NCI-H2227 (cell line): ENCODE results near the gene ST6GAL1.
"Not testable (repeated sequence)": the region's sequence is repeated elsewhere in the genome, so short reads cannot be mapped to it uniquely, and the experiment has no call there.

Source experiments
- DNase-seq: peaks from one replicate; lab custom pipeline; 2025; ENCODE audit not compliant: unreplicated experiment; lab: John Stamatoyannopoulos, UW

Gene ST6GAL1

DNA sequence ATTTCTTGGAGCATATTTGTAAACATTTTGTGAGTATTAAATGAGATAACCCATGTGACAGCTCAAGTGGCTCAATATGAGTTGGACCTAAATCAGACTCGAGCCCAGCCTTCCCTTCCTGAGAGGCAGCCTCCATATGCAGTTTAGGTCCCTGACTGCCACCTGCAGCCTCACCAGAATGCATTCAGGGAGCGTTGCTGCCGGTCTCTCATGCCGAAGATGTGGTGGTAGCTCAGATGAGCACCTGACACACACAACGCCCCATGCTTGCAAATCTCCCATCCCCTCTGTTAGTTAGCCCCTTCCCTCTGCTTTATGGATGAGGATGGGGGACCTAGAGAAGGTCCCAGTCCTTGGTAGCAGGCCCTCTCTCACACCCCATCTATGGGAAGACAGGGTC, 9.2 kb downstream of the ST6GAL1 start:
- DNase-seq: no peak

DNA sequence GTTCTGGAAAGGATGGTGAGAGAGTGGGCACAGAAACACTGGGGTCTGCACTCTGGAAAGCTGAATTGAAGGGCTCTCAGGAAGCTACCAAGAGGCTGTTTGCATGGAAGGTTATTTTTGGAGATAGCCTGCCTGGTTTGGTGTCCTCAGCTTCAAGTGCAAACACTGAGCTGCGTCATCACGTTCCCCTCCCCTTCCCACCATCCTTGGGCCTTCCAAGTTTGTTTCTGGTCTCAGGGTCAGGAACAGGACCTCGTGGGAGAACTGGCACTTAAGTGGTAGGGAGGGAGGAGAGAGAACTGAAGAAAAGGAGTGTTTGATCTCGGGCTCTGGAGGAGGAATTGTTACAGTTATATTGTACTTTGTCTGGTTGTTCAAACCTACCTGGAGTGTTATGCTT, 10.6 kb downstream of the ST6GAL1 start:
- no peak for DNase-seq

DNA sequence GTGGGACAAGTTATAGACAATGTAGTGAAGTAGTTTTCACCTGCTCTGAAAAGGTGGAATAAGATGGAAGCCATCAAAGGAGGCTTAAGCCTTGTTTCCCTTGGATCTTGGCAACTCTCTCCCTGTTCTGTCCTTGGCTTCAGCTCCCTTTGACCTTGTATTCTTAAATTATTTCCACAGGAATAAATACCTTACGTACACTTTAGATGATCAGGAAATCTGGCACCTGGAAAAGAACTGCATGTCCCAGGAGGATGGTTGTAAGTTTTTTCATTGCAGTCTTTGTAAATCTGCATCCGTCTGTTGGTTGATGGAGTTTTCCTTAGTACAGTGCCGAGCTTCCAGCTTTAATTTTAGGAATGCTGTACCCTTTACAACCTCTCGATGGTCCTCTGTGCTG, 11.8 kb downstream of the ST6GAL1 start:
- no peak for DNase-seq

DNA sequence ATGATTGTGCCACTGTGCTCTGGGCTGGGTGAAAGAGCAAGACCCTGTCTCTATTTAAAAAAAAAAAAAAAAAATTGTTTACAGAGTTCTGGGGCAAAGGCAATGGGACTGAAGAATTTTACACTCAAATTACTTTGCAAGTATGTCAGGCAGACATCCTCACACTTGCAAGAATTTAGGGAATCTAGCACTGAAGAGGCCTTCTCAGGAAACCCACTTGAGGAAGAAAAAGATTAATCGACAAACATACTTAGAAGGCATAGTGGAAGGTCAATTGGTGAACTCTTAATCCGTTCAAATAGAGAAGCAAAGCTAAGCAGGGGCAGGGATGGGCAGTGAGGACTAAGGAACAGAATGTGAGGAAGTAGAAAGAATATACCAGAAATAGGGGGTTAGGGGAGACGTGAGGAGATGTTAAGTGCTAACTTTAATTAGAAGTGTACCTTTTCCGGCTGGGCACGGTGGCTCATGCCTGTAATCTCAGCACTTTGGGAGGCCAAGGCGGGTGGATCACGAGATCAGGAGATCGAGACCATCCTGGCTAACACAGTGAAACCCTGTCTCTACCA, 15.0 kb downstream of the ST6GAL1 start:
- DNase-seq: no peak

DNA sequence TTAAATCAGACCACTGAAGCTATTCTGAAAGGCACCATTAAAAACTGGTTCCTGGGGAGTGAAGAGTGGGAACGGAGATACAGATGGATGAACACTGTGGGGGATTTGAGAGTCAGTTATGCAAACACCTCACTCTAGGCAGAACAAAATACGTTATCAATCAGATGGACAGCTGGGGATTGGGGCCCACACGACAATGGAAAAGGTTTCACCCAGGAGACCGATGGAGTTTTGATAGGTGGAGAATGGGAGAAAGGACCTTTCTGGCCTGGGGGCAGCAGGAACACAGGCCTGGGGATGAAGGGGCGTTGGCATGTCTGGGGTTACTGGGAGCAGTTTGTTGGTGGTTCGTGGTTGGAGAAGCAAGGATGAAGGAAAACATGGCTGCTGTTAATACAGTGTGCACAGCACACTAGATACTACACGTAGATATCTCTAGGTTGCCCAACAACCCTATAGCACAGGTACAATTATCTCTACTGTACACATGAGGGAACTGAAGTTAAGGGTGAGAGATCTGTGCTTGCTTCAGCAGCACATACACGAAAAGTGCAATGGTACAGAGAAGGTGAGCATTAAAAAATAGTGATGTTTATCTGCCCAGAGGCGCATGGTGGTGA, 16.5 kb downstream of the ST6GAL1 start:
- DNase-seq: no peak

DNA sequence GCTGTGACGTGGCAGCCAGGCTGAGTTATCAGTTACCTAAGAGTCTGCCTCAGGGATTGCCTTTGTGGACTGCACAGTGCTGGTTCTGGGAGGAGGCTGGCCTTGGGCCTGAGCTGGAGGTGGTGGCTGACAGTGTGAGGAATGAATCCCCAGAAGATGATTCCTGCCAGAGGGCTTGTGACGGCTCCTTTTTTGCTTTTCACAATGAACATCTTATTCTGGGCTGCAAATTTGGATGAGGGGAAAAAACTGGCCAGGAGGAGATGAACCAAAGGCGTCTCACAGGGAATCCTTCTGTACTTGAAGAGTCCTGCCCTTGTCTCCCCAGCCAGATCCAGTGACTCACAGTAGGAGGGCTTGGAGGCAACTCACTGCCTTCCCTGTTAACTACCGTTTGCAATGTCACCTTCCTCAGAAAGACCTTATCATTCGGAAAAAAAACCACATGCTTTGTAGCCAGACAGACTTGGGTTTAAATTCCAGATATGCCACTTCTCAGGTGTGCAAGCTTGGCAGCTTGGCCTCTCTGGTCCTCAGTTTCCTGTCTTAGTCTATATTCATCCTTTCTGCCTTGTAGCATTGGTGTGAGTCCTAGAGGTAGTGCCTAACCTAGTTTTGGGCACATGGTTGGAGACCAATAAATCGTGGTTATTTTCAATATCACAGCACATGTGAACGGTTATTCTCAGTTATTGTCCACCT, 19.1 kb downstream of the ST6GAL1 start:
- no peak for DNase-seq

DNA sequence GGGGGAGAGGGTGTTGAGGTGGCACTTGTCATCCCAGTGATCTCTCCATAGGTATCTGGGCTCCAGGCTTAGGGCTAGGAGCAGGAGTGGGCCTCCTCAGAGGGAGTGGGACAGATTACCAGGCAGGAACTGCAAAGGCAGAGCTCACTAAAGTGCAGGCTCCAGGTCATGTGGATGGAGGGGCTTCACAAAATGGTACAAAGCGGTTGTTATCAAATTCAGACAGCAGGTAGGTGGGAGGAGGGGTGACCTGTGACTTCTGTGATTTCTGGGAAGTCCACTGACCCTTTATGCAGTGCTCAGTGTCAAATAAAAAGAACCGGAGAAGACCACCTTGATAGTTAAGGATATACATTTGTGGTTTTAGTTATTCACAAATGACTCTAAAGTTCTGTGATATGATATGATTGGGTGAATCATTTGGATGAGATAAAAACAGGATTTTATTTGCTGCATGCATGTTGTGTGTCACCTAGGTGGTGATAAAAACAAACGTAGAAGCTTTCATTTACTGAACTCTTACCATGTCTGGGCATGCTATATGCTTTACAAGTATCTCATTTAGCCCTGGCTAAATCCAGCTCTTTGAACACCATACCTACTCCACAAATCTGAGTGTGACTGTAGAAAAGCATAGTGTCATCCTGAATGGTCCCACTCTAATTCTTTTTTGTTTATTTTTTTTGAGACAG, 20.2 kb downstream of the ST6GAL1 start:
- DNase-seq: no peak

DNA sequence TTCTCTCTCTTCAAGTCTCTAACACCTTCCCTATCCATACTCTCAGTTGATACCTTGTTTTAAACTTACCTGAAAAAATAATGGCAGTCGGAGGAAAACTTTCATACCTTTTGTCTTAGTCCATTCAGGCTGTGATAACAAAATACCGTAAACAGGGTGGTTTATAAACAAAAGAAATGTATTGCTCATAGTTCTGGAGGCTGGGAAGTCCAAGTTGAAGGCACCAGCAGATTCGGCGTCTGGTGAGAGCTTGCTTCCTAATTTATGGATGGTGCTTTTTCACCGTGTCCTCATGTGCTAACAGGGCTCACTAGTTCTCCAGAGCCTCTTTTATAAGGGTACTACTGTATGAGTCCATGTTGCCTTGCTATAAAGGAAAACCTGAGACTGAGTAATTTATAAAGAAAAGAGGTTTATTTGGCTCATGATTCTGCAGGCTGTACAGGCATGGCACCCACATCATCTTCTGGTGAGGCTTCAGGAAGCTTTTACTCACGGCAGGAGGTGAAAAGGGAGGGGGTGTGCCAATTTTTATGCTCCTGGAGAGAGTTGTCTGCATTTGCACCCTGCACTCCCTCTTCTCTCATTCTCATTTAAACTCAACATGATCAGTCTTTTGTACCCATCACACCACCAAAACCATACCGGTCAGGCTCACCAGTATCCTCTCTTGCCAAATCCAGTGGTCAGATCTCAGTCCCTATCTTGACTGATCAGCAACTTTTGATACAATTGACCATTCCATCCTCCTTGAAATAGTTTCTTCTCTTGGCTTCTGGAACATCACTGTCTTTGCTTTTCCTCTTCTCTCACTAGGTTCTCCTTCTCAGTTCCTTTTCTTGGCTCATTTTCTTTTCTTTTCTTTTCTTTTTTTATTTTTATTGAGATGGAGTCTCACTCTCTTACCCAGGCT, 21.6 kb downstream of the ST6GAL1 start:
- no peak for DNase-seq

DNA sequence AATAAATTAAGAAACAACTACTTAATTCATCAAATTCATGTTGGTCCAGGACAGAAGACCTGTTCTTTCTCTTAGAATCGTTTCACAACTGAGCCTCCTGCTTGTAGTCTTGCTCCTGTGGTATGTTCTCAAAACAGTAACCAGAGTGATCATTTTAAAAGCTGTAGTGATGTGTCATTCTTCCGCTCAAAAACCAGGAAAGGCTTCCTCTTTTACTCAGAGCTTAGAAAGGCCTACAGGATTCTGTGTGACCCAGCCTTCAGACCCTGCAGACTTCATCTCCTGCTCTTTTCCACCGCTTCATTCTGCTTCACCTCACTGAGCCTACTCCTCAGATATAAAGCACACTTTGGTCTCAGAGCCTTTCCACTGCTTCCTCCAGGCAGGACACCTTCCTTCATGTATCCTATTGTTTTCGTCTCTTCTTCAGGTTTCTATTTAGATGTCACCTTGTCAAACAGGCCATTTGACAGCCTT, 22.7 kb downstream of the ST6GAL1 start:
- DNase-seq: no peak

DNA sequence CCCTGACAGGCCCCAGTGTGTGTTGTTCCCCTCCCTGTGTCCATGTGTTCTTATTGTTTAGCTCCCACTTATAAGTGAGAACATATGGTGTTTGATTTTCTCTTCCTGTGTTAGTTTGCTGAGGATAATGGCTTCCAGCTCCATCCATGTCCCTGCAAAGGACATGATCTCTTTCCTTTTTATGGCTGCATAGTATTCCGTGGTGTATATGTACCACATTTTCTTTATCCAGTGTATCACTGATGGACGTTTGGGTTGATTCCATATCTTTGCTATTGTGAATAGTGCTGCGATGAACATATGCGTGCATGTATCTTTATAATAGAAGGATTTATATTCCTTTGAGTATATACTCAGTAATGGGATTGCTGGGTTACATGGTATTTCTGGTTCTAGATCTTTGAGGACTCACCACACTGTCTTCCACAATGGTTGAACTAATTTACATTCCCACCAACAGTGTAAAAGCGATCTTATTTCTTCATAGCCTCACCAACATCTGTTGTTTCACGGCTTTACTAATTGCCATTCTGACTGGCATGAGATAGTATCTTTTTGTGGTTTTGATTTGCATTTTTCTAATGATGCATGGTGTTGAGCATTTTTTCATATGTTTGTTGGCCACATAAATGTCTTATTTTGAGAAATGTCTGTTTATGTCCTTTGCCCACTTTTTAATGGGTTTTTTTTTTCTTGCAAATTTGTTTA, 23.8 kb downstream of the ST6GAL1 start:
- not testable (repeated sequence) for DNase-seq

DNA sequence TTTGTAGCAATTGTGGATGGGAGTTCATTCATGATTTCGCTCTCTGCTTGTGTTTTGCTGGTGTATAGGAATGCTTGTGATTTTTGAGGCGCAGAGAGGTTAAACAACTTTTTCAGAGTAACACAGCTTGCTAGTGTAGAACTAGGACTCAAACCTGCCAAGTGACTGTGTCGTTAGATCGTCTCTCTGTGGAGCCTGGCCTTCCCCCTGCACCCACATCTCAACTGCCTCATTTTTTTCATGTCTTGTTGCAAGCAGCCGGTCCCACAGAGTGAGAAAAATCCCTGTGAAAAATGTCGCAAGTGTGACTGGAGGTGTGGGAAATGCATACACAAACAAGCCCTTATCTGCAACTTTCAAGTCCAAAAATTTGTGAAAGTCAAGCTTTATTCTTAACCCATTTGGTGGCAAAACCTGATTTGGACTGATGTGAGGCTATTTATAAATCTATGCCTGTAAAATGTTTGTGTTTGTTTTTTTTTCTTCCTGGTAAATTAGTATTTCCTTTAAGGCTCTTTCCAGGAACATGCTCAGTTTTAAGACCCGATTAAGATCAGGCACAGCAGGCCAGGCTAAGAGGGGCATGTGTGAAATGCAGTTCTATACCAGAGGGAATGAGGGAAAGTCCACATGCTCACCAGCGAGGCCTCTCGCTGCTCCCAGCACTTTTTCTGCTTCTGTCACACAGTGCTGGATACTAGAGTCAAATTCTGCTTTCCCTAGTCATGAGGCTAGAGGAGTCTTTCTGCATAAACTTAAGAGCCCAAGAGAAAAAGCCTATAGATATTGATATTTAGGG, 25.8 kb downstream of the ST6GAL1 start:
- no peak for DNase-seq

DNA sequence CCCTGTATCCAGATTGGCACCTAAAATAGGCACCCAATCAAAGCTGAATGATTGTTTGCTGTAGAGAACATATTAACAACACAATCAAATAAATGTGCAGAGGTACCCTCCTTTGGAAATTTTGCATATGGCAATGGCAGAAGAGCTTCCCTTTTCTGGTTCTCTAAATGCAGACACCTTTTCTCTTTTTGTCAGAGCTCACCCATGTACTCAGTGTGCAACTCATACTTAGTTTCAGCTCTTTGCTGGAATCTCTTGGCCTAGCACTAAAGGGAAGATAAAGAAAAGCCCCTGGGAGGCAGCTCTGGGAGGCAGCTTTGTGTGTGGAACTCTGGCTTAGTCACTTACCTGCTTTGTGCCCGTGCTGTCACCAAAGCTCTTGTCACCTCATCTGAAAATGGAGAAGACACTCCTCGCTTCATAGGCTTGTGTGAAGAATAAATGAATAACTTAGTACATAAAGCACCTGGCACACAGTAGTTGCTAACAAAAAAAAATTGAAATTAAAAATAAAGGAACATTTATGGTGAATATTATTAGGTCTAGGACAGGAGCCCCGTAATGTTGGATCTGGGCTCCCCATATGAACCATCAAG, 28.8 kb downstream of the ST6GAL1 start:
- no peak for DNase-seq

DNA sequence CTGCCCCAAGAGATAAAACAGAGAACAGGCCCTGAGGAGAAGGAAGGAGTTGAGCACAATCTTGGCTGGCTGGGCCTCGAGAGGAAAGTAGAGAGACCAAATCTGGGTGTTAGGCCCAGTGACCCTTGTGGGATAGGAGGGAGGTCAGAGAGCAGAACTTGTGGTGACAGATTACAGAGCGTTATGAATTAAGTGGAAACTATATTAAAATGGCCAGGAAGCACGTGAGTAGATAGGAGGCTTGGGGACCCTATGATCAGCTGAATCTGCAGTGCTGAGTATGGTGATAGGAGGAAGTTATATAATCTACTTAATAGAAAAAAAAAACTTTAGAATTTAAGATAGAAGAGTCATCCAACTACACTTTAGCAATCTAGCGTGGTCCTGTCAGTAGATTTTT, 30.0 kb downstream of the ST6GAL1 start:
- DNase-seq: no peak

DNA sequence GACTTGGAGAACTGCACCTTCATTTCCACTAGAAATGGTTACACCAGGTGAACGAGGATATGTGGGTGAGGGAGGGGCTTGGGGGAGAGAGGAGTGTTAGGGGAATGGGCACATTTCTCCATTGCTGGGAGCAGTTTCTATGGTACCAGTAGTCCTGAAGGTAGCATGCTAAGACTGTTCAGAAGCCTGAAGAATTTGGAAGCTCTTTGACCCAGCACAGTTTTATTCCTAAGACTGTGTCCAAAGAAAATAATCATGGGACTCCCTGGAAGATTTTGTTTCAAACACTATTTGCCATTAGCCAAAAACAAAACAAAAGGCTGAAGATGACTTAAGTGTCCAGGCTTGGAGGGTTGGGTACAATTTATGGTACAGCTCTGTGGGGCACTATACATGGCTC, 32.1 kb downstream of the ST6GAL1 start:
- no peak for DNase-seq

DNA sequence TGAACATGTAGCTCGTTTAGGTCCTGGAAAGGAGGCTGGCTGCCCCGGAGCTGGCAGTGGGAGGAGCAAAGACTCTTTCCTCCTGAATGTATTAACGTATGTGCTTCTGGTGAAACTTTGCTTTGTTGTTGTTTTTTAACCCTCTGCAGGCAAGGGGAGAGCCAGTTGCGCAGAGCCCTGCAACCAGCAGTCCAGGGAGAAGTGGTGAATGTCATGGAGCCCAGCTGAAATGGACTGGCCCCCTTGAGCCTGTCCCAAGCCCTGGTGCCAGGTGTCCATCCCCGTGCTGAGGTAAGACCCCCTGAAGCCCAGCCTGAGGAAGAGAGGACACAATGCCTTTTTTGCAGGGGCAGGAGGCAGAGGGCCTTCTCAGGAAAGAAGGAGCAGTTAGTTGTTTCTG, 33.3 kb downstream of the ST6GAL1 start:
- DNase-seq: no peak

DNA sequence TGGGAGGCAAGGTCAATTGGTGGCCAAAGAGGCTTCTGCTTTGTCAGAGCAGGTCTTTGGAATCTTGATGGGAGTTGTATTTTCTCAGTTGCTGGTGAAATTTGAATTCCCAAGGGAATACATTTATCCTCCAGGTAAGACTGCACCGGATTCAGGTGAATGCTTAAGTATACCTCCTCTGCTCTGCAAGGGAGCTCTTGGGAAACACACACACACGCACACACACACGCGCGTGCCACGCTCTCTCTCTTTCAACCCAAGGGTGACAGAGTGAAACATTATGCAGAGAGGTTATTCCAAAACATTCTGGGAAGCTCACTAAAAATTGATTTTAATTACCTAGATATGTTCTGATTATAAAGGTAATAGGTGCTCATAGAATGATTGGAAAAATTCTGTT, 33.7 kb downstream of the ST6GAL1 start:
- DNase-seq: no peak

DNA sequence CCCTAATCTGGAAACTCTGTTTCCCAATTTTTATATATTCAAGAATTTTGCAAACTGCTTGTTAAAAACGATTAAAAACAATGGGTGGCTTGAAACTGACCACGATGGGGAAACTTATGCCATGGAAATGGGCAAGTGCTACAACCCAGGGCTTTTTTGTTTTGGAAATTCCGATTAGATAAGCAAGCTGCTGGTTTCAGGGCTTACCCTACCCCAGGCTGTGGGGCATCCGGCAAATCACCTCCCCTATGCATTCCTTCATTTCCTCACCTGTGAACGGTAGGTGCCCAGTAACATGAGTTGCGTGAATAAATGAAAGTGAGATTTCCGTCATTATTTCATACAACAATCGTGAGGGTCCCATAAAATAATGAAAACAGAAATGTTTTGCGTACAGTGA, 34.3 kb downstream of the ST6GAL1 start:
- no peak for DNase-seq

DNA sequence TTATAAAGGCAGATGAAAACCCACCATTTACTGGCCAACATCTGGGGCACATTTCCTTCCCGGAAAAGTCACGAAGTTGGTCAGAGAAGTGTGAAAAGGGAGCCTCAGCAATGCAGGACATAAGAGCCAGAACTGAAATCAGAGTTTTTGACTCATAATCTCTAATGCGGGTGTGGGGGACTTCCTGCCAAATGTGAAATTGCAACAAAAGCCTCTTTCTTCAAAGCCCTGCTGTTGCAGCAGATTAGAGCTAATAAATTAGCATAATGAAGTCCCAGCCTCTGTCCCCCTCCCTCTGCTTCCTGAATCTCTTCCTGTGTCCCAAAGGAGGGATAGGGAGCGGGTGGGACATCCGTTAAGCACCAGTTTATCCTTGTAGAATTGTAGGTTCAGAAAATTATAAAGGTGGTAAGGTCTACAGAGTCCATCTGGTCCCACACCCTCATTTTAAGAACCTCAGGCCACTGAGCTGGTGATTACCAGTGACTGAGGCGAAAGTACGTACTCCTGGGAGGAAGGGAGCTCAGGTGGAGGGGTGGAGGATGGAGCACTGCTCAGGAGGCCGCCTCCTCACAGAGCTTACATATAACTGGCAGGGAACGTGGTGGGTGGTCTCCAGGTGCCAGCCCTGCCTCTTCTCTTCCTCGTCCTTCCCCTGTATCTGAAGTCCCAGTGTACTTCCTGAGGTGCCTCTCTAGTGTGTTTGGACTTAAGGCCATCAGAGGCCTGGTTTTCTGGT, 35.0 kb downstream of the ST6GAL1 start:
- no peak for DNase-seq
